Activated CD4-positive, alpha-beta T cell treated with anti-CD3 and anti-CD28 coated beads for 48 hours (primary cell): ENCODE measurements around the gene ACTL8.
A peak's percentile ranks its signal among the peaks of the same experiment; 100 is the strongest.

Source experiments
- DNase-seq: peaks from one replicate; pipeline ENCODE4 v3.0.0-alpha.2; 2020

ACTL8 gene

DNA sequence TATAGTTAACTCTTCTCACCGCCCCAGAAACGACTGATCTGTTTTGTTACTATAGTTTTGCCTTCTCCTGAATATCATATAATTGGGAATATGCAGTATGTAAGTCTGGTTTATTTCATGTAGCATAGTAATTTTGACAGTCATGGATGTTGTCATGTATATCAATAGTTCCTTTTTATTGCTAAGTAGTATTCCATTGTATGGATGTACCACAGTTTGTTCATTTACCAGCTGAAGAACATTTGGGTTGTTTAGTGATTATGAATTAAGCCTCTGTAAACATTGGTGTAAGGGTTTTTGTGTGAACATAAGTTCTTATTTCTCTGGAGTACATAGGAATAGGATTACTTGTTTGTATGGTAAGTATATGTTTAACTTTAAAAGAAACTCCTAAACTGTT lies 55.5 kb downstream of the ACTL8 start:
- no peak for DNase-seq

DNA sequence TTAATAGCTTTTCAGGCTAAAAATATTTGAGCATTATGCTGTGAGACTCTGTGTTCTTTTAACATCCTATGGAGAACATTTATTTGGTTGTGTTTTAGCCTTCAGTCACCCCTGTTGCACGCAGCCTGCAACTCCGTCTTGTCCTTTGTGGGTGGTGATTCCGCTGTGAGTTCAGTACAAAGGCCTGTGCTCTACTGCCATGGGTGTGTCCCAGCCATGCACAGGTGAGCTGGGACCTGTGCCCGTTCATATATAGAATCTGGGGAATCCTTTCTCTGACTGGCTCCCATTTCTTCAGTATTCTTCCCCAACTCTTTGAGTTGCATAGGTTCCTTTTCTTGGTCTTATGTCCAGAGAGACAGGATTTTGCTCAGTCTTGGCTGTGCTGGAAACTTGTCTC lies 61.4 kb downstream of the ACTL8 start:
- DNase-seq = no peak

DNA sequence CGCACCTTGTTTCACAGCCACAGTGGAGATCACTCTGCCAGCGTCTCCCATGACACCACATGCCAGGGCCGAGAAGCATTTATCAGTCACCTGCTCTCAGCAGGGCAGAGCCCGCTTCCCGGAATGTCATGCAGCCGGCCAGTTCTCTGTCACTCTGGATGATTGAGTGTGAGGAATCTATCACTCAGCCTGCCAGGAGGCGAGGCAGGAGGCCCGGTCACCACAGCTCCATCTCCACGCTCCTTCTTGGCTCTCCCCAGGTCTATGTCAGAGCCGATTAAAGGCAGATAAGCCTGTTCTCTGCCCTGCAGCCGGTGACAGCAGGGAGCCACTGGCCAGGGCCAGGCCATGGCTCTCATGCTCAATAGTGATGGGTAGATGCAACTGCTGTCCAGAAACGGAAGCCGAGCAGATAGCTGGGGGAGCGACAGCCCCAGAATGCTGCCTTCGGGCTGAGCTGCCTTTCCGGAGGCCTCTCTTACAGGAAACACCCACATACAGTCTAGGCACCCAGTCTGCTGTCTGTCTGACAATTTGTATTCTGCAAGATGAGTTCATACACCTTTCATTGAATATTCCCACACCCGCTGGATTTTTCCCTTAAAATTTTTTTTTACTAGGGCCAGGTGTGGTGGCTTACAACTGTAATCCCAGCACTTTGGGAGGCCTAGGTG lies 64.1 kb downstream of the ACTL8 start:
- no peak for DNase-seq

DNA sequence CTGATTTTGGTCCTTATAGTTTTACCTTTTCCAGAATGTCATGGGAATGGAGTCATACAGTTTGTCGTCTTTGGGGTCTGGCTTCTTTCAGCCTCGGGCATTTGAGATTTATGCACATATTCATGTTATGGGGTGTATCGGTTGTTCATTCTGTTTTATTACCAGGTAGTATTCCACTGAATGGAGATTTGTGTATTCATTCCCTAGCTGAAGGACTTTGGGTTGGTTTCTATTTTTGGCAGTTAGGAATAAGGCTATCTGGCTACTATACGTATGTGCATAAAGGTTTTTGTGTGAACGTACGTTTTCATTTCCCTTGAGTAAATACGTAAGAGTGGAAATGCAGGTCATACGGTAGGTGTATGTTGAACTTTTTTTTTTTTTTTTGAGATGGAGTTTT lies 65.1 kb downstream of the ACTL8 start:
- DNase-seq = no peak

DNA sequence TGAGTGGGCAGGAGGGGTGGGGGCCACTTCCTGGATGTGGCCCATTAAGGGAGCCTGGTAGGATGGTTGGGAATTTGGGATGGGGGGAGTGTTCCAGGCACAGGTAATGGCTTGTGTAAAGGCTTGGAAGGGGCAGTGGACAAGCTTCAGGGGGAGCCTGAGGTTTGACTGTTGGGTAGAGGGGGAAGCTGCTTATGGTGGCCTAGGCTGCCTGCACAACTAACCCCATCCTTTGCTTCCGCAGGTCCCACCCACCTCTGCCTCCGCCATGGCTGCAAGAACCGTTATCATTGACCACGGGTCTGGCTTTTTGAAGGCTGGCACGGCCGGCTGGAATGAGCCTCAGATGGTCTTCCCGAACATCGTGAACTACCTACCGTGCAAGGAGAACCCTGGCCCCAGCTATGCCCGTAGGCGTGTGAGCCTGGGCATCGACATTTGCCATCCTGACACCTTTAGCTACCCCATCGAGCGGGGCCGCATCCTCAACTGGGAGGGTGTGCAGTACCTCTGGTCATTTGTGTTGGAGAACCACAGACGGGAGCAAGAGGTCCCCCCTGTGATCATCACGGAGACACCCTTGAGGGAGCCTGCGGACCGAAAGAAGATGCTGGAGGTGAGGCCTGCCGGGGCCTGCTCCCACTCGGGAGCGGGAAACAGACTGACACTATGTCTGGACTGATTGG lies 67.8 kb downstream of the ACTL8 start:
- DNase-seq = no peak

DNA sequence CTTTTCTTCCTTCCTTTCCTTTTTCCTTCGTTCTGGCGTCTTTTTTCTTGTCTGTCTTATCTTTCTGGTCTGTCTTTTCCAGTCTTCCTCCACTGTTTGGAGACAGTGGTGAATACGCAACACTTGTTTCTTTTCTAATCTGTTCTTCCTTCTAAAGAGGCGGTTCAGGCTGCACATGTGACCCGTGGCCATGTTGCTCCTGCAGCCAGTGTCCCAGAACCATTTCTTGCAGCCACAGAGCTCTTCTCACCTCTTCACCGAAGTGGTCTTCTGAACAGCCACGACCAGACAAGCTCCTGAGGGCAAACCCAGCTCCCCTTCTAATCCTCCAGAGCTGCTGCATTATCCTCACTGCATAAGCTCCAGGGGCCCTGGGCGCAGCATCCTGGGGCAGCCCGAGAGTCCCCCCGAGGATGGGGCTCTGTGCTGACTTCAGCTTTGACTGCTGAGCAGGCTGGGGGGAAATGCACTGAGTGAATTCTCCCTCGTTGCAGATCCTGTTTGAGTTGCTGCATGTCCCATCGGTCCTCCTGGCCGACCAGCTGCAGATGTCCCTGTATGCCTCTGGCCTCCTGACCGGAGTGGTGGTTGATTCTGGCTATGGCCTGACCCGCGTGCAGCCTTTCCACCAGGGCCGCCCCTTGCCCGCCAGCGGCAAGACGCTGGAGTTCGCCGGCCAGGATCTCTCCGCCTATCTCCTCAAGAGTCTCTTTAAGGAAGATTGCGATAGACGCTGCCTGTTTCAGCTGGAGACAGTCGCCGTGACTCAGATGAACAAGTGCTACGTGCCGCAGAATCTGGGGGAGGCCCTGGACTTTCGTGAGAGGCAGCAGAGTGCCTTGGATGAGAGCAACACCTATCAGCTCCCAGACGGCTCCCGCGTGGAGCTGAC lies 70.4 kb downstream of the ACTL8 start:
- no peak for DNase-seq

DNA sequence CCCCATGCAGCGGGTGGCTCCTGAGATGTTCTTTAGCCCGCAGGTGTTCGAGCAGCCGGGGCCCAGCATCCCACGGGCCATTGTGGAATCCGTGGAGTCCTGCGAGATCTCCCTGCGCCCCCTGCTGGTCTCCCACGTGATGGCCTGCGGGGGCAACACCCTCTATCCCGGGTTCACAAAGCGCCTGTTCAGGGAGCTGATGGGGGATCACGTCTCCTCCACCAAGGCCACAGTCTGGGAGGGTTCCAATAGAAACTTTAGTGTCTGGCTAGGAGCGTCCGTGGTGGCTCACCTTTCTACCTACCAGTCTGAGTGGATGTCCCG lies 71.0 kb downstream of the ACTL8 start:
- peak; percentile 55 for DNase-seq

DNA sequence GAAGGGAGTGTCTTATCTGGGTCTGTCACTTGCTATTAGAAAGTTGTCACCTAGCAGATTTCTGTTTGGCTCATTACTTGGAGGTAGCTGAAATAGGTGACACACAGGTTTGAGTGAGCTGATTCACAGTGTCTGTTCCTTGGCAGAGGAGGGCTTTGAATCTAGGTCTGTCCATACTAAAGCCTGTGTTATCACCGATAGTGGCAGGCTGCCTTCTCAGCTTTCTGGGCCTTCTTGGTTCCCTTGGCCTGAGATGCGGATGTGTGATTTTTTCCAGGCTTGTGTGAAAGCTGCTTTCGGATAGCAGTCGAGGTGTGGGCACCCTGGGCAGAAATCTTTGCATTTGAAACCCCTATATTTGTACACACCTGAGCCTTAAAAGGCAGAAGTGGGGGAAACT lies 73.9 kb downstream of the ACTL8 start:
- DNase-seq = no peak

DNA sequence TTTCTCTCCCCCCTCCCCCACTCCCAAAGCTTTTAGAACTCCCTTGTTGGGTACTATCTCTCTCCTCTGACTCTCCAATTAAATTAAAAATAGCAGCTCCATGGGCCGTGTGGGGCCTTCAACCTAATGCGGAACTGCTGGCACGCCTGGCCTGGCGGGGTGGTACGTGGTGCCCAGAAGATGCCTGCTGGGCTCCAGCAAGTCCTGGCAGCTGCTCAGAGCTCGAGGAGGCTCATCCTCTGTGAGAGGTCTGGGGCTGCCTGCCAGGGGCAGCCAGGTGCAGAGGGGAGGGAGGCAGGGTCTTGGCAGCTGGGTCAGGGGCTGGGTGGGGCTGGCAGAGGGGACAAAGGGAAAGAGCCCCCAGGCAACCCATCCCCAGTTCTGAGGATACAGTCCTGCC lies 74.4 kb downstream of the ACTL8 start:
- no peak for DNase-seq

DNA sequence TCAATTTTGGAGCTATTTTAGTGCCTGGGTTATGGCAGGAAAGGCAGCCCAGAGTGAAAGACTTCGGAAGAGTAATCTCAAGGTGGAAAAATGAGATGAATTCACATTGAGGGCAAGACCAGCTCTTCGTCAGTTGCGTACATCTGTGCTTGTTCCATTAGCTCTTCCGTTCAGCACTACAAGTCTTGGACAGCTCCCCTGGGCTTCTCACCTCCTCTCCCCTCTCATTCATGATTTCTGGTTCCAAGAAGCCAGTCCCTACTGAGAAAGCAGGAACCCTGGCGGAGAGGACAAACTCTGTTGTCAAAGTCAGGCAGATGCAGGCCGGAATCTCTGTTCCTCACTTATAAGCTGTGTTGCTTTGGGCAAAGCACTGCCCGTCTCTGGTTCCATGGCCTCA lies 76.5 kb downstream of the ACTL8 start:
- DNase-seq = peak; percentile 18

DNA sequence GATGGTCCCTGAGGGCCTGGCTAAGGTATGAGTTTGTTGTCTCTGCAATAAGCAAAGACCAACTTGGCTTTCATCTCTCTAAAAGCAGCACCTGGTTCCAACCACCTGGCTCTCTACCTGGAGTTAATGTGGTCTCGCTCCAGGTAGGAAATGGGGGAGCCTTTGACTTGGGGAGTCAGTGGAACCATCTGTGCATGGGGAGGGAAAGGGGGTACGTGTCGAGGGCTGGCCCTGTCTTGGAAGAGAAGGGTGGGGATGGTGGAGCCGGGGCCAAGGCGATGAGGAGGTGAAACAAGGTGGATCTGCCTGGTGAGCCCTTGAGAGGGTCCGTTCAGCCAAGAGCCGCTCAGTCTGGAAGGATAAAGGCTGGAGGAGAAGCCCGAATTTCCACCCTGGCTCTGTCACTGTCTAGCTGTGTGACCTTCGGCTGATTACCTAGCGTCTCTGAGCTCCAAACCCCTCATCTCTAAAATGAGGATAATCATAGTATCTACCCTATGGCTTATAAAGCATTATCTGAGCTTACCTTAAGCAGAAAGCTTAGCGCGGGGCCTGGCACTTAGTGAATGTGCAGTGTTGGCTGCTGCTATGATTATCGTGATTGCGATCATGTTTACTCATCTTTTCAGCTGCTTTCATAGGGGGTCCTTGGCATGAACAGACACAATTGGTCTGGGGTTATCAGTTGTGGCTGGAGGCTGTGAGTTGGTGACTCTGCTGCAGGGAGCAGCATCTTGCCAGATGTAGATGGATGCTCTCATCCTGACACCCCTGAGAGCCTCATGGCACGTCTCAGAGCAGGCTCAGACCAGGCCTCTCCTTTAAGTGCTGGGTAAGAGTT lies 78.7 kb downstream of the ACTL8 start:
- DNase-seq = no peak

DNA sequence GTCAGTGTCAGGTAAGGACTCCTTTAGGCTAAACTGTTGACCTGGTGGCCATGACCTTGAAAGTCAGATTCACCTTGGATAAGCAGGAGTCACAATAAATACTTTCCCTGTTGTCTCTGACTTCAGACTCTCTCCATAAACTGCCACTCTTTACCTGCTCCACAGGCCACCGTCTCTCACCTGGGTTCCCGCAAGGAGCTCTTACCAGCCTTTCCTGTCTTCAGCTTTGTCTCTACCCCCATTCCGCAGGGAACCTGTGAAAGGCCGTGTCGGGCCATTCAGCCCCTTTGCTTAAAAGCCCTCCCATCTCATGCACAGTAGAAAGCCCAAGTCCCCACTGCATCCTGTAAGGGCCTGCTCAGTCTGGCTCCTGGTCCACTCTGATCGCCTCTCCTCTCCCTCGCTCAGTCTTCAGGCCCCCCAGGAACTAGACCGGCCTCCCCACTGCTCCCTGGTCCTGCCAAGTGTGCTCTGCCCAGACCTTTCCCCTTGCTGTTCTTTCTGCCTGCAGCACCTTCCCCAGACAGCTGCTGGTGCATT lies 79.5 kb downstream of the ACTL8 start:
- no peak for DNase-seq

DNA sequence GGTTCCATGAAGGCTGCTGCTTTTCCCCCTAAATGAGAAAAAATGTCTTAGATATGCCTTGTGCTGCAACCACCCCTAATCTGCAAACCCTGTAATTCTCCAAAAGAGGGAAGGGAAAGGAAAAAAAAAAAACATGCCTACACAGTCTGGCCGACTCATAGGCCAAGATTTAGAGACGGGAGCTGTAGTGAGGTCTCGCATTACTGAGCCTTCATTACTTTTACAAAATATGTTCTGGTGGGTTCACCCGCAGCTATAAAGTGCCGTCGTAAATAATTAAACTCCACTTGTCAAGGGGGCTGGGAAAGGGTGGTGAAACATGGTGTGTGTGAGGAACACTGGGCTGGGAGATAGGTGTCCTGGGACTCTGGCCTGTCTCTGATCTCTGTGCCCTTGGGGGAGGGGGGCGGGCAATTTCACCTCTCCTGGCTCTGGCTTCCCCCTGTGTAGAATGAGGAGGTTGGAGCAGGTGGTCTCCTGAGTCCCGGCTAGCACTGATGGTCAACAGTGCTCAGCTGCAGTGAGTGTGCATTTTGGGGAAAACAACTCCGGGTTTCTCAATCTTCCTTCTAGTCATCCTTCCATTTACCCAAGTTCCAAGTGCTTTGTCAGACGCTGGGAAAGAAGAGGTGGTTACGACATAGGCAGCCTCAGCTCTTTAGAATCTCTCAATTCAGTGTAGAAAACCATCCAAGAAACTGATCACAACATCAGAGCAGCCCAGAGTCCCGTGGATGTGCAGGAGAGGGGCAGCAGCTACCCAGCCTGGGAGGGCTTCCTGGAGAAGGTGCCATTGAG lies 82.3 kb downstream of the ACTL8 start:
- no peak for DNase-seq

DNA sequence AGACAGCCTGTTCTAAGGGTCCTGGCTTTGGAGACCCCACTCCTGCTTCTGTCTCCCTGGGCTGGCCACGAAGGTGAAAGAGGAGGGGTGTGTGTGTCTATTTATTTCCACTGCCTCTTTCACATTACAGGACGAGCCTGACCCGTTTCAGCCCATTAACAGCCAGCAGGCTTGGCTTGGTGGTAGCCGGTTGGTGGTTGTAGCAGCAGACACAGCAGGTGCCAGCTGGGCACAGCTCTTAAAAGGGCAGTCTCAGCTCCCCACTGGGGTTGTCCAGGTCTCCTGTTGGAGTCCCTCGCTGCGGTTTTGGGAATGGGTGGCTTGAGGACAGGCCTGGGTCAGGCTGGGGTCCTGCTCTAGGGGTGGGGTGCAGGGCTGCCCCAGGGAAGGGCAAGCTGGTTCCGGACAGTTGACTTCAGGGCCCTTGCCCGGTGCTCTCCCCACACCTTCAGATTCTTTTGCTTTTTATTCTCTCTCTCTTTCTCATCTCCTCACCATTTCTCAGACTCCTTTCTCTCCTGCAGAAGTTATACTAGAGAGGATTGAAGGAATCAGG lies 84.6 kb downstream of the ACTL8 start:
- no peak for DNase-seq

DNA sequence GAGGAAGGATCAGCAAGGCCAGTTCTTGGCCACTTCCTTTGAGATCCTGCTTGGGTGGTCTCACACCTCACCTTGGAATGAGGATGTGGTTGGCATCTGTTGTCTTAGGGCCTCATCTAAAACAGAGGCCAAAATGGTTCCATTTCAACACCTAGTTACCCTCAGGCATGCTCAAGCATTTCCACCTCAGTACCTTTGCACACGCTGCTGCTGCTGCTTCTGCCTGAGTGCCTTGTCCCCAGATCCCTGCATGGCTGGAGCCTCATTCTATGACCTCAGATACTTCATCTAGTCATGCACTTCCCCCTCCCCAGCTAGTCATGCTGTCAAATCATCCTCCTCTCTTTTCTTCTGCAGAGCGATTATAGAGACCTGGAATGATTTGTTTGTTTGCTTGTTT lies 86.8 kb downstream of the ACTL8 start:
- no peak for DNase-seq

DNA sequence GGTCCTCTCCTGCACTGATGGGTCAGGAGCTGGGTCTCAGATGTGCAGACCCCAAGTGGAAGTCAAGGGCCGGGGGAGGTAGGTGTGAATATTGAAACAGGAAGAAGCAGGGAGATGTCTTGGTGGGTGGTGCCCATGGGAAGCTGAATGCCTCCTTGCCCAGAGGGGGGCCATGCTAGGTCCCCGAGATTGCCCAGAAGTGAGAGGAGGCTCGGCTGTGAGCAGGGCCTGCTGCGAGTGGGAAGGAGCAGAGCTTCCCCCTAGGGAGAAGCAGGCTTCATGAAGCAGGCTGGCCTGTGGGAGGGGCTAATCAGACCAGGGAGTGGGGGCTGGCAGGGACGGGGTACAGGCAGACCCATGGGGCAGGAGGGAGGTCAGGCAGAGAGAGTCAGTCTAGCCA lies 87.6 kb downstream of the ACTL8 start:
- DNase-seq = no peak

DNA sequence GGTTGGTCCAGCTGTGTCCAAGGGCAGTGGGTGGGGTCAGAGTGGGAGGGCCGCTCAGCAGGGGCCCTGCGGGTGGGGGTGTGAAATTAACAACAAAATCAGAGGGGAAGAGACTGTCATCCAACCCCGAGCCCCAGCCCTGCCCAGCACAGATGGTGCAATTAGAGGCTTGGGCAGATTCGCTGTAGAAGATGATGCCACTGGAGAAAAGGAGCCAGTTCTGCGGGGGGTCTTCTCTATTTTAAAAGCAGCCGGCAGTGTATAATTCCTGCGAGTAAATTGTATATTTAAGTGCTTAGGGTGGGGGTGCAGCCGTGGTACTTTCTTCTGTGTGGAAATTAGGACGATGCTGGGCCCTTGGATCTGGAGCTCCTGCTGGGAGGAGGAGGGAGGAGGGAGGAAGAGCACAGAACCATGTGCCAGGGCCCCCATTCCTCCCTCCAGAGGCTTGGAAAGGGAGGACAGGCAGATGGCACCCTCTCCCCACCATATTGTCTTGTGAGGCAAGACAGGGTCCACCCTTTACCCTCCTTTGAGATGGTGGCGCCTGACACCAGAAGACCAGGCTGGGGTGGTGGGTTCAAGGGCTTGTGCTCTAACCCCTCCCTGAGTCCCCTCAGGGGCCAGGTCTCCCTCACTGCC lies 89.2 kb downstream of the ACTL8 start:
- no peak for DNase-seq

DNA sequence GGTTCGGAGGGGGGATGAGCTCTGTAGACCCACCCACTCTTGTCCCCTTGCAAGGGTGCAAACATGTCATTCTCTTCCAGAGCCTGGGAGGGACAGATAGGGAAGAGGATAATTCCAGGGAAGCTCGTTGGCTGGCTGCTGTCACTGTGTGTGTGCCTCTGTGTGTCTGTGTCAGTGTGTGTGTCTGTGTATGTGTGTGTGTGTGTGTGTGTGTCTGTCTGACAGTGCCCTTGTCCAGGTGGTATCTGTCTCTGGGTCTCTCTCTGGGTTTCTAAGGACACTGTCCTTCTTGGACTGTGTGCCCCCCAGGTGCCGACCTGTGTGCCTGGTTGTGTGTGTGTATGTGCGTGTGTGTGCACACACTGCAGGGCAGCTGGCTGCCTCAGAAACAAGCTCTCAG lies 90.5 kb downstream of the ACTL8 start:
- no peak for DNase-seq

DNA sequence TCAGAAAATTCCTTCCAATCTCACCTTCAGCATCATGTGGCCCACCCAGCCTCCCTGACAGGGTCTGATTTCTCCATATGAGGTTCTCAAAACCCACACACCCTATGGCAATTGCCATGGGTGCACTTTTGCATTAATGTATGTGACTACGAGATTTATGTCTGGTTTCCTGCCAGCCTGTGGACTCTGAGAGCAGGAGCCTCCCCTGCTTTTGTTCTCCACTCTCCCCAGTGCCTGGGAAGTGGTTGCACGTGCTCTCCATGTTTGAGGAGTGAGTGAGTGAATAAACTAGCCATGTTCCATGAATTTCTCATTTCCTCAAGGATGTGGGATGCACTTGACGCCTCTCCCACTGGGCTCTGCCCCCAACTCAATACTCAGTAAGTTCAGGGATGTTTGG lies 91.2 kb downstream of the ACTL8 start:
- DNase-seq = no peak

DNA sequence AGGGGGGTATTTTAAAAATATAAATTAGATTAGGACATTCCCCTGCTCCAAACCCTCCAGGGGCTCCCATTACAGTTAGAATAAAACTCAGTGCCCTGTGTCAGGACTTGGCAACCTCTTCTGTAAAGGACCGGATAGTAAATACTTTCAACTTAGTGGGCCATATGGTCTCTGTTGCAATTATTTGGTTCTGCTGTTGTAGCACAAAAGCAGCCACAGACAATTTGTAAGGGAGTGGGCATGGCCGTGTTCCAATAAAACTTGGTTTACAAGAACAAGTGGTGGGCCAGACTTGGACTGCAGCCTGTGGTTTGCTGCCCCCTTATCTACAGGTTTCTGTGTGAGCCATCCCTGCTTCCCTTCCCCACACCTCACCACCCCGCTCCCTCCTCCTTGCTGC lies 92.0 kb downstream of the ACTL8 start:
- DNase-seq = no peak

DNA sequence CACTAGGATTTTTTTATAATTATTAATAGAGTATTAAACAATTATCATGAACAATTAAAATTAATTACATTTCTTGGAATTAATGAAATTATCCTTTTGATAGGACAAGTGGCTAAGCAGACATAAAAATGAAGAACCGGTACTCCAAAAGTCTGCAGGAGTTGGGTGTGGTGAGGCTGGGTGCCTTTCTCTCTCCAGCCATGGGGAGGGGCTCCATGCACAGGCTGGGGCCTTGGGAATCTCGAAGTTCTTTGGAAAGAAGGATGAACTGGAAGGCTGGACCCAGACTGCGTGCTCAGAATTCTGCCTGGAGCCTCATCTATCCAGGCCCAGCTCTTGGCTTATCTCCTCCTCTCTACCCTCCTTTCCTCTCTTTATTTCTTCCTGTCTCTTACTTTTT lies 94.1 kb downstream of the ACTL8 start:
- DNase-seq = no peak
